Upper lobe of right lung (tissue), 1 donor: ENCODE data around the gene DUSP18. TPM values are rescaled to one million over a fixed set of nuclear protein-coding genes. Genes with fewer than 3 reads are reported as not detected.
A peak's percentile ranks its signal among the peaks of the same experiment; 100 is the strongest.

Experiments
- ATAC-seq: fragments of 200-7000 bp; cut with Tn5 transposase; one replicate; pipeline ENCODE4 v1.9.1; 2020; ENCODE audit warnings: mild to moderate bottlenecking, moderate library complexity
- DNase-seq: peaks from one replicate; pipeline ENCODE4 v3.0.0-alpha.2; 2020
- H3K27ac ChIP-seq: fragments of 200-600 bp; one replicate; pipeline ENCODE4 v1.8.0; 2022
- H3K27me3 ChIP-seq: fragments of 200-600 bp; one replicate; pipeline ENCODE4 v1.8.0; 2022; ENCODE audit warnings: mild to moderate bottlenecking
- H3K36me3 ChIP-seq: fragments of 200-600 bp; one replicate; pipeline ENCODE4 v1.8.0; 2022
- H3K4me1 ChIP-seq: fragments of 200-600 bp; one replicate; pipeline ENCODE4 v1.8.0; 2022
- H3K4me3 ChIP-seq: fragments of 200-600 bp; one replicate; pipeline ENCODE4 v1.8.0; 2022; ENCODE audit warnings: mild to moderate bottlenecking
- H3K9me3 ChIP-seq: fragments of 200-600 bp; one replicate; pipeline ENCODE4 v1.8.0; 2022
- intact Hi-C: fragments of 100-400 bp; cut with DNase I; formaldehyde crosslinking; loops from one replicate; pipeline ENCODE4 v1.11.0; 2022
- total RNA-seq: library from RNA; stranded (reverse); fragmentation: NEBNext Ultra II Directional; extraction: Animal tissue kit (Norgen Biotek cat#: 25700); gene quantifications from one replicate; pipeline ENCODE4 v1.2.1, GENCODE V29; 2021
- TF ChIP-seq, protein P1 (sequence below): fragments of 200-600 bp; IDR thresholded peaks from one replicate; pipeline ENCODE4 v1.8.0; 2022; ENCODE audit warnings: antibody characterized with exemption
- donor health status: DM: no; HTN: yes; CAD: no; lungs with severe emphysema.

DUSP18 gene
- total RNA-seq, 1 donor from 2014 or later, result 19.3 TPM

DNA sequence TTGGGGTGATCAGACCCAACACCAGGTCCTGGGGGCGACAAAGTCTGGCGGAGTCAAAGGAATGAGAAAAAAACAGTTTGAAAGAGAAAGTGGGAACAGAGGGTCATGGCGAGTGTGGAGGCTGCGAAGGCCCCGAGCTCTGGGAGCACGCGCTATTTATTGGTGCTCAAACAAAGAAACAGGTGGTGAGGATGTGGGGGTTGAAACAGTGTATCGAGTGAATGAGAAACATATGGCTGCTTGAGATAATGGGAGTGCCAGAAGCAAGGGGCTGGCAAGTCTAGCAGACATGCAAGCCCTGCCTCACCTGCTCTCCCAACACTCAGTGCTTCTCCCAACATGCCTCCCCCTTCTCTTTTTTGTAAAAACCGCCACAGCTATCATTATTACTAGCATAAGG lies 7.8 kb upstream of the DUSP18 start:
- no peak for DNase-seq
- Histone ChIP-seq H3K4me1 (no peaks in the 10 kb centered on the region), H3K9me3 (no peaks in the 10 kb centered on the region), H3K36me3 (no peaks in the 10 kb centered on the region), H3K4me3 (no peak overlapping the region), H3K27me3 (no peaks in the 10 kb centered on the region), H3K27ac (no peak overlapping the region)
- TF ChIP-seq, protein P1, sequence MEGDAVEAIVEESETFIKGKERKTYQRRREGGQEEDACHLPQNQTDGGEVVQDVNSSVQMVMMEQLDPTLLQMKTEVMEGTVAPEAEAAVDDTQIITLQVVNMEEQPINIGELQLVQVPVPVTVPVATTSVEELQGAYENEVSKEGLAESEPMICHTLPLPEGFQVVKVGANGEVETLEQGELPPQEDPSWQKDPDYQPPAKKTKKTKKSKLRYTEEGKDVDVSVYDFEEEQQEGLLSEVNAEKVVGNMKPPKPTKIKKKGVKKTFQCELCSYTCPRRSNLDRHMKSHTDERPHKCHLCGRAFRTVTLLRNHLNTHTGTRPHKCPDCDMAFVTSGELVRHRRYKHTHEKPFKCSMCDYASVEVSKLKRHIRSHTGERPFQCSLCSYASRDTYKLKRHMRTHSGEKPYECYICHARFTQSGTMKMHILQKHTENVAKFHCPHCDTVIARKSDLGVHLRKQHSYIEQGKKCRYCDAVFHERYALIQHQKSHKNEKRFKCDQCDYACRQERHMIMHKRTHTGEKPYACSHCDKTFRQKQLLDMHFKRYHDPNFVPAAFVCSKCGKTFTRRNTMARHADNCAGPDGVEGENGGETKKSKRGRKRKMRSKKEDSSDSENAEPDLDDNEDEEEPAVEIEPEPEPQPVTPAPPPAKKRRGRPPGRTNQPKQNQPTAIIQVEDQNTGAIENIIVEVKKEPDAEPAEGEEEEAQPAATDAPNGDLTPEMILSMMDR, result no peak
- no peak for ATAC-seq
- intact Hi-C loops, result no loop called here

DNA sequence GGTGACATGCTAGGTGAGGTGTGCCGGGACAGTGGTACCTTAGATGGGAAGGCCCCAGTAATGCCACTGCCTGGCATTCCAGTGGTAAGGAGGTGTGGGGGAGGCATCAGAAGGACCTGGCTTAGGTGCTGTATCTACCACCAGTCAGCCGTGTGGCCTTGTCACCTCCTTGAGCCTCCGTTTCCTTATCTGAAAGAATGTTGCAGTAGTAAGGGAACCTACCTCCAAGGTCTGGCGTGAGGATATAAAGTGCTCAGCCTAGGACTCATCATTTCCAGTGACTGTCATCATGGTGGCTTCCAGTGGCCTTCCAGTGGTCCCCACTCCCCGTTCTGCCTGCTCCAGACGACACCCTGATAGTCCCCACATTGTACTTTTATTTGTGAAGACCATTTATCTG lies 6.8 kb upstream of the DUSP18 start:
- Histone ChIP-seq H3K36me3 (no peaks in the 10 kb centered on the region), H3K4me3 (no peak overlapping the region), H3K9me3 (no peaks in the 10 kb centered on the region), H3K4me1 (no peaks in the 10 kb centered on the region), H3K27me3 (no peaks in the 10 kb centered on the region), H3K27ac (no peak overlapping the region)
- DNase-seq (no peak), ATAC-seq (no peak)
- intact Hi-C loops, result no loop called here
- TF ChIP-seq, protein P1, result no peak

DNA sequence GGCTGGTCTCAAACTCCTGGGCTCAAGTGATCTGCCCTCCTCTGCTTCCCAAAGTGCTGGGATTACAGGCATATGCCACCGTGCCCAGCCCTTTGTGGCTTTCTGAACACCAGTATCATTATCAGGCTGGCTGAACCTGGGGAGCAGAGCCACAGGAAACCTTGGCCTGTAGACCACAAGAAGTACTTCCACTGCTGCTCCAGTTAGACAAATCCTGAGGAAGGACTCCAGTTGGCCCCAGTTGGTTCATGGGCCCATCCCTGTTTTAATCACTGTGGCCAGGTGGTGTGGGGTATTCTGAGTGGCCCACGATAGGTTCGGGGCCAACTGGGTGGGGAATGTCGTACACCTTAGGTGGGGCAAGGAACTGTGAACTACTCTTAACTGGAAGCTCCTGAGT lies 5.5 kb upstream of the DUSP18 start:
- no peaks in the 10 kb centered on the region for H3K4me1 ChIP-seq
- intact Hi-C loops, result no loop called here
- TF ChIP-seq, protein P1, result no peak
- no peaks in the 10 kb centered on the region for H3K36me3 ChIP-seq
- H3K9me3 ChIP-seq, result no peaks in the 10 kb centered on the region
- no peak overlapping the region for H3K27ac ChIP-seq
- no peak for ATAC-seq
- no peak overlapping the region for H3K4me3 ChIP-seq
- H3K27me3 ChIP-seq, result no peaks in the 10 kb centered on the region
- no peak for DNase-seq

DNA sequence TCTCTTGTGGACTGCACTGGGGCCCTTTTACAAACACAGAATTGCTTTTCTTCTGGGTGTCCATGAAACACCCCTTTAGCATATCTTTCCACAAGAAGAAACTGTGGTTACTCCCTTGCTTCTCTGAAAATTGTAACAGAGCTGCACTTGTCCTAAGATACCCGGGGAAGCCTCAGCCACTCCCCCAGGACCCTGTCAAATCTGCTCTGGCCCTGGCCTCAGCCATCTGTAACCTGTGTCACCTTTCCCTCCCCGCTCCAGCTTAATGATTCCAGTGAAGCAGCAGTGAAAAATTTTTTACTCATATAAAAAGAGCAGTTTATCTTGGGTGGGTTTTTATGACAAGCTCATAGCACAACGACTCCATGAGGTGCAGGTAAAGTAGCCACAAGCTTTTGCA lies 3.4 kb upstream of the DUSP18 start:
- TF ChIP-seq, protein P1, result no peak
- H3K27ac ChIP-seq, result no peak overlapping the region
- no peak overlapping the region for H3K4me3 ChIP-seq
- DNase-seq (no peak), ATAC-seq (no peak)
- no peaks in the 10 kb centered on the region for H3K9me3 ChIP-seq
- H3K4me1 ChIP-seq, result peaks cover 10% of the 10 kb centered on the region
- H3K27me3 ChIP-seq, result no peaks in the 10 kb centered on the region
- H3K36me3 ChIP-seq, result no peaks in the 10 kb centered on the region
- intact Hi-C loops, result no loop called here

DNA sequence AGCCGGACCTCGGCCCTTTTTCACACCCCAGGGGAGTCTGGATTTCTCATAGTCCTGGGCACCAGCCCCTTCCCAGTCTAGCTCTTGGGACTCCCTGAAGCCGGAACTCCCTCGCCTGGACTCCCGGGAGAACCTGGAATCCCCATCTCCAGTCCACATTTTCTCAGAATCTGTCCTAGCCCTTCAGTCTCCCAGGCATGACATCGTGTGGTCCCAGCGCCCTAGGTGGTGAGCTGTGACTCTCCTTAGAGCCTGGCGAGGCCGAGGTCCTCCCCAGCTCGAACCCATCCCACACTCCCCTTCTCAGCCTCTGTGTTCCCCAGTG lies 673 bp upstream of the DUSP18 start:
- H3K4me1 ChIP-seq, result peaks cover 10% of the 10 kb centered on the region
- no peaks in the 10 kb centered on the region for H3K27me3 ChIP-seq
- intact Hi-C loops, result no loop called here
- DNase-seq (no peak), ATAC-seq (no peak)
- TF ChIP-seq, protein P1, result no peak
- H3K4me3 ChIP-seq, result peak overlapping the region; percentile 81
- peaks cover 5% of the 10 kb centered on the region for H3K36me3 ChIP-seq
- peak overlapping the region; percentile 67 for H3K27ac ChIP-seq
- no peaks in the 10 kb centered on the region for H3K9me3 ChIP-seq

DNA sequence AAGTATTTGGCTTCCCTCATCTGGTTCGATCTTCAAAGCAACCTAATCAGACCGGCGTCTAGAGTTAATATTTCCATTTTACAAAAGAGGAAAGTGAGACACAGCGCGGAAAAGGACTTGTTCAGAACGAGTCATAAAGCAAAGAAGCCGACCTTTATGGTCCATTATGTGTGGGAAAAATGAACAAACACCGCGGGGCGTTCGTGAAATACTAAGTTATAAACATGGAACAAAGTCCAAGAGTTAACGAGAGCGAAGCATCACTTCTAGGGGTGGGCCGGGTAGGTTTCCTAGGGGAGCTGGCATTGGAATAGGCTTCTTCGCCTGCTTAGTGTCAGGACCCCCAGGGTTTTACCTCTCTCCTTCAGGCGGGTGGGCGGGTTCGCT lies 575 bp downstream of the DUSP18 start:
- TF ChIP-seq, protein P1, result no peak
- H3K9me3 ChIP-seq, result no peaks in the 10 kb centered on the region
- H3K27ac ChIP-seq, result peak overlapping the region; percentile 78
- DNase-seq (no peak), ATAC-seq (no peak)
- H3K4me3 ChIP-seq, result peak overlapping the region; percentile 81
- H3K36me3 ChIP-seq, result peaks cover 17% of the 10 kb centered on the region
- peaks cover 10% of the 10 kb centered on the region for H3K4me1 ChIP-seq
- intact Hi-C loops, result no loop called here
- H3K27me3 ChIP-seq, result no peaks in the 10 kb centered on the region
